HepG2 (cell line): ENCODE results near the gene HOXD3. TPM values are rescaled to one million over a fixed set of nuclear protein-coding genes. Genes with fewer than 3 reads are reported as not detected.

Source experiments
- ARID5B ChIP-seq: IDR thresholded peaks from 2 replicates; pipeline ENCODE4 v1.4.0; 2020; ENCODE audit warnings: mild to moderate bottlenecking, missing genetic modification reagents
- ARNT ChIP-seq: fragments of 450-650 bp; IDR thresholded peaks from 2 replicates; pipeline ENCODE4 v1.6.1; 2017
- ATF4 ChIP-seq, 2 experiments: fragments of 450-650 bp in 1 of 2; sonication (generic) in 1 of 2; formaldehyde crosslinking; IDR thresholded peaks; 2 replicates each; pipeline versions ENCODE4 v1.5.0 to v1.8.0; 2020 to 2022; ENCODE audit warnings: mild to moderate bottlenecking in 1 of 2, missing genetic modification reagents in 1 of 2
- E2F2 ChIP-seq: sonication (generic); formaldehyde crosslinking; IDR thresholded peaks from 2 replicates; pipeline ENCODE4 v1.4.0; 2020; ENCODE audit warnings: missing genetic modification reagents, borderline replicate concordance
- KLF13 ChIP-seq: sonication (generic); formaldehyde crosslinking; IDR thresholded peaks from 2 replicates; pipeline ENCODE4 v1.4.0; 2020; ENCODE audit warnings: mild to moderate bottlenecking, missing genetic modification reagents
- MBNL3 ChIP-seq: fragments of 250-450 bp; sonication (Bioruptor Pico); conservative IDR thresholded peaks from 2 replicates; pipeline ENCODE4 v1.8.0; 2022; ENCODE audit warnings: mild to moderate bottlenecking, inconsistent platforms
- MNT ChIP-seq: fragments of 450-650 bp; IDR thresholded peaks from 2 replicates; pipeline ENCODE4 v1.6.1; 2016
- PBX3 ChIP-seq: sonication (generic); formaldehyde crosslinking; IDR thresholded peaks from 2 replicates; pipeline ENCODE4 v1.8.1; 2023; ENCODE audit warnings: missing genetic modification reagents, inconsistent platforms, borderline replicate concordance
- THAP7 ChIP-seq: sonication (generic); formaldehyde crosslinking; IDR thresholded peaks from 2 replicates; pipeline ENCODE4 v1.8.1; 2023; ENCODE audit warnings: mild to moderate bottlenecking, missing genetic modification reagents
- UBTF ChIP-seq: sonication (generic); formaldehyde crosslinking; IDR thresholded peaks from 2 replicates; pipeline ENCODE4 v1.4.0; 2020; ENCODE audit warnings: mild to moderate bottlenecking, missing genetic modification reagents
- ZNF468 ChIP-seq: sonication (generic); formaldehyde crosslinking; IDR thresholded peaks from 2 replicates; pipeline ENCODE4 v1.8.0; 2022; ENCODE audit warnings: mild to moderate bottlenecking, moderate library complexity, missing genetic modification reagents
- ZNF7 ChIP-seq: IDR thresholded peaks from 2 replicates; pipeline ENCODE4 v1.6.1; 2016; ENCODE audit warnings: missing biosample characterization, missing genetic modification reagents
- polyA plus RNA-seq, 8 experiments: library from polyadenylated mRNA; depleted of rRNA in 3 of 8; stranded (reverse) in 7 of 8; unstranded in 1 of 8; fragments of >200 nt; fragmentation: Illumina TruSeq in 4 of 8; extraction: Trizol in 4 of 8; gene quantifications; 2 replicates each; pipeline versions ENCODE4 v1.2.1 to v1.2.3, GENCODE V29; 2011 to 2016; ENCODE audit warnings: low read depth in 4 of 8, missing spikeins in 1 of 8, mixed read lengths in 1 of 8; ENCODE audit not compliant: insufficient read depth in 1 of 8
- total RNA-seq, 5 experiments: library from RNA; depleted of rRNA; stranded (reverse); fragments of >200 nt; fragmentation: Illumina TruSeq; extraction: Trizol; gene quantifications; 2 replicates each; pipeline ENCODE4 v1.2.3, GENCODE V29; 2016; ENCODE audit warnings: low read depth in 1 of 5

HOXD3 gene
- total and polyA plus RNA-seq, 2 of the 13 experiments (the other 11 are each of a cell fraction or from before 2014, with no cell fraction given), result 0.05 to 0.09 TPM

- TF ChIP-seq ATF4 (CRISPR knock-in tag; IDR thresholded peaks at IDR 0.05) (no peak), PBX3 (CRISPR knock-in tag) (no peak), ARNT (no peak), ZNF7 (CRISPR knock-in tag) (no peak), E2F2 (CRISPR knock-in tag) (no peak), ZNF468 (CRISPR knock-in tag) (0 out of 2 replicates have a peak, but pooled peaks have one; percentile 64), MBNL3 (CRISPR knock-in tag) (no peak), UBTF (CRISPR knock-in tag) (peak; percentile 55; the same call in 1 of the 2 replicates), THAP7 (CRISPR knock-in tag) (peak; percentile 86; the same call in 1 of the 2 replicates), ARID5B (CRISPR knock-in tag) (peak; percentile 65; the same call in 1 of the 2 replicates), MNT (no peak), KLF13 (CRISPR knock-in tag) (peak; percentile 81; the same call in 1 of the 2 replicates)
Observed at GRCh38 chr2:176140513-176141317, 16.4 kb upstream of the HOXD3 start (continued).
